HepG2 (cell line): ENCODE data around the gene CAPN10. TPM values are rescaled to one million over a fixed set of nuclear protein-coding genes. Genes with fewer than 3 reads are reported as not detected.

Experiments
- ATAC-seq: fragments of 200-7000 bp; cut with Tn5 transposase; 3 replicates; pipeline ENCODE4 v1.9.1; 2020; ENCODE audit warnings: mild to moderate bottlenecking, moderate library complexity
- BruUV-seq: library from RNA; stranded (reverse); fragments of 400-500 nt; replicated peaks from 2 replicates; lab custom pipeline; 2021; lab: Mats Ljungman, UMichigan
- CTCF ChIA-PET: fragments of 300-600 bp; formaldehyde crosslinking; extraction: SDS; loops from one replicate; lab custom pipeline; 2021; ENCODE audit warnings: low total read pairs, inconsistent platforms, low intra/inter-chr PET ratio; lab: Yijun Ruan, JAX
- POLR2A ChIA-PET: fragments of 350-600 bp; sonication (Branson Sonifier 250); formaldehyde crosslinking; loops from one replicate; lab custom pipeline; 2020; ENCODE audit warnings: antibody characterized with exemption, inconsistent platforms; lab: Yijun Ruan, JAX
- DNase-seq: peaks from one replicate; pipeline ENCODE4 v3.0.0-alpha.2; 2015; ENCODE audit warnings: low spot score
- FAIRE-seq: peaks from 3 replicates; lab custom pipeline; 2011; peaks lifted over from hg19 to GRCh38; lab: Jason Lieb, UNC
- H2AFZ ChIP-seq: one replicate; pipeline ENCODE4 v1.6.1; 2011; ENCODE audit warnings: low read length, inconsistent platforms
- H3K27ac ChIP-seq: fragments of 300-600 bp; 3 replicates; pipeline ENCODE4 v1.8.0; 2011; ENCODE audit warnings: mixed run types, mild to moderate bottlenecking, mixed read lengths, low read length, inconsistent platforms; ENCODE audit not compliant: insufficient read depth; ENCODE audit errors: extremely low read length
- H3K27me3 ChIP-seq, 2 experiments: fragments of 200-600 bp in 1 of 2; 2 replicates in 1 of 2; 3 replicates in 1 of 2; pipeline versions ENCODE4 v1.6.0 to v1.8.0; 2011; ENCODE audit warnings: low read length in 2 of 2, mild to moderate bottlenecking in 2 of 2, moderate library complexity in 2 of 2, inconsistent platforms in 1 of 2; ENCODE audit not compliant: insufficient read depth in 2 of 2, control insufficient read depth in 1 of 2
- H3K36me3 ChIP-seq, 2 experiments: fragments of 200-600 bp in 1 of 2; replicated peaks in 1 of 2; 2 replicates in 1 of 2; 3 replicates in 1 of 2; pipeline versions ENCODE4 v1.5.1 to v1.8.0; 2011; ENCODE audit warnings: low read length in 2 of 2, inconsistent platforms in 1 of 2; ENCODE audit not compliant: insufficient read depth in 2 of 2, control insufficient read depth in 1 of 2
- H3K4me1 ChIP-seq: 2 replicates; pipeline ENCODE4 v1.5.1; 2012; ENCODE audit warnings: low read length, inconsistent platforms; ENCODE audit not compliant: insufficient read depth
- H3K4me2 ChIP-seq: 2 replicates; pipeline ENCODE4 v1.6.0; 2011; ENCODE audit warnings: low read depth, low read length, inconsistent platforms
- H3K4me3 ChIP-seq, 3 experiments: fragments of 200-600 bp in 1 of 3; sonication (generic), shearing (Covaris generic) in 1 of 3; replicated peaks in 1 of 3; 2 replicates each; pipeline ENCODE4 v1.5.1; 2011 to 2016; ENCODE audit warnings: low read length in 3 of 3, inconsistent platforms in 2 of 3, low read depth in 2 of 3, mild to moderate bottlenecking in 2 of 3, control low read depth in 1 of 3, mixed read lengths in 1 of 3; ENCODE audit not compliant: insufficient read depth in 1 of 3
- H3K79me2 ChIP-seq: one replicate; pipeline ENCODE4 v1.6.1; 2011; ENCODE audit warnings: low read length, inconsistent platforms; ENCODE audit not compliant: insufficient read depth
- H3K9ac ChIP-seq: 2 replicates; pipeline ENCODE4 v1.6.0; 2011; ENCODE audit warnings: mild to moderate bottlenecking, low read depth, low read length, inconsistent platforms; ENCODE audit not compliant: insufficient read depth
- H3K9me3 ChIP-seq: 2 replicates; pipeline ENCODE4 v1.5.1; 2012; ENCODE audit warnings: mild to moderate bottlenecking, low read length
- H4K20me1 ChIP-seq: 2 replicates; pipeline ENCODE4 v1.6.0; 2011; ENCODE audit warnings: inconsistent platforms, mild to moderate bottlenecking, low read length, moderate library complexity; ENCODE audit not compliant: insufficient read depth
- CHCHD3 ChIP-seq: sonication (generic); formaldehyde crosslinking; IDR thresholded peaks from 2 replicates; pipeline ENCODE4 v1.8.0; 2022; ENCODE audit warnings: mild to moderate bottlenecking, missing genetic modification reagents, moderate library complexity
- MLXIP ChIP-seq: sonication (generic); formaldehyde crosslinking; IDR thresholded peaks from 2 replicates; pipeline ENCODE4 v1.9.0; 2021; ENCODE audit warnings: missing genetic modification reagents, borderline replicate concordance
- ZNF687 ChIP-seq: sonication (generic); formaldehyde crosslinking; IDR thresholded peaks from 2 replicates; pipeline ENCODE4 v1.5.1; 2020; ENCODE audit warnings: mild to moderate bottlenecking, missing genetic modification reagents, moderate library complexity
- WGBS: methylation state at CpG from one replicate; pipeline ENCODE4 v1.1.6; 2017; ENCODE audit warnings: low lambda C conversion rate; 5-methylcytosine and 5-hydroxymethylcytosine counted together
- in situ Hi-C: cut with HindIII; loops from 2 replicates; pipeline ENCODE4 v1.10.0; 2017; ENCODE audit warnings: low pct_unique_long_range_greater_than_20kb; ENCODE audit not compliant: extremely low pct_ligation_motif_present
- intact Hi-C: fragments of 100-400 bp; cut with micrococcal nuclease; formaldehyde crosslinking; loops from one replicate; pipeline ENCODE4 v1.10.0; 2022; ENCODE audit not compliant: unreplicated experiment
- polyA plus RNA-seq, 8 experiments: library from polyadenylated mRNA; depleted of rRNA in 3 of 8; stranded (reverse) in 7 of 8; unstranded in 1 of 8; fragments of >200 nt; fragmentation: Illumina TruSeq in 4 of 8; extraction: Trizol in 4 of 8; gene quantifications; 2 replicates each; pipeline versions ENCODE4 v1.2.1 to v1.2.3, GENCODE V29; 2011 to 2016; ENCODE audit warnings: low read depth in 4 of 8, missing spikeins in 1 of 8, mixed read lengths in 1 of 8; ENCODE audit not compliant: insufficient read depth in 1 of 8
- total RNA-seq, 5 experiments: library from RNA; depleted of rRNA; stranded (reverse); fragments of >200 nt; fragmentation: Illumina TruSeq; extraction: Trizol; gene quantifications; 2 replicates each; pipeline ENCODE4 v1.2.3, GENCODE V29; 2016; ENCODE audit warnings: low read depth in 1 of 5

CAPN10 gene
- total and polyA plus RNA-seq, 2 of the 13 experiments (the other 11 are each of a cell fraction or from before 2014, with no cell fraction given), result 27.6 to 32.4 TPM

- peak; percentile 36; the same call in 1 of the 2 replicates for TF ChIP-seq ZNF687
Observed at GRCh38 chr2:240596080-240596460, 9.5 kb downstream of the CAPN10 start (continued).

GRCh38 chr2:240596491-240596931, 10.0 kb downstream of the CAPN10 start:
- H3K79me2 ChIP-seq, result peaks cover 5% of the 10 kb centered on the region
- no peak for FAIRE-seq
- no peak for TF ChIP-seq MLXIP (CRISPR knock-in tag)
- 0 out of 2 replicates have a peak, but pooled peaks have one; percentile 21 for TF ChIP-seq CHCHD3 (CRISPR knock-in tag)
- H3K4me3 ChIP-seq, result peak overlapping the region in 1 of 3 experiments; percentile 43; a peak in 1 of 6 replicates
- WGBS, result 98% methylated on average over 23 of the region's 23 CpGs
- in situ Hi-C loops, result no loop called here
- peak overlapping the region; percentile 46 for H3K9ac ChIP-seq
- no peak overlapping the region for H2AFZ ChIP-seq
- H3K9me3 ChIP-seq, result no peaks in the 10 kb centered on the region
- peaks cover 40% of the 10 kb centered on the region for H3K4me1 ChIP-seq
- no peak for DNase-seq
- ChIA-PET CTCF (no interaction called here), POLR2A (interaction anchor here (1.5 to 2.7 kb wide), 4 partner anchors 9 to 31 kb away, joined by 6 to 22 read pairs (median 9); partner anchors contain the start of gene CAPN10)
- peak overlapping the region; percentile 62 for H3K4me2 ChIP-seq
- ATAC-seq, result no peak
- no TSS peak for BruUV-seq
- intact Hi-C loops, result no loop called here
- no peaks in the 10 kb centered on the region for H3K27me3 ChIP-seq
- peak overlapping the region; percentile 94 for H3K27ac ChIP-seq
- H3K36me3 ChIP-seq, result peaks cover 10 to 20% of the 10 kb centered on the region in 2 experiments
- H4K20me1 ChIP-seq, result no peaks in the 10 kb centered on the region
